Ascending aorta (tissue), 2 donors: Measurements from ENCODE around the gene RNF144B. TPM values are rescaled to one million over a fixed set of nuclear protein-coding genes. Genes with fewer than 3 reads are reported as not detected.

Experiments
- DNase-seq, 2 donors: peaks; one replicate each; pipeline ENCODE4 v3.0.0-alpha.2; 2019; ENCODE audit warnings: low spot score in 2 of 2
- H3K27ac ChIP-seq, 2 donors: fragments of 200-600 bp; sonication (generic); one replicate each; pipeline ENCODE4 v1.5.1; 2016 to 2017; ENCODE audit warnings: mild to moderate bottlenecking in 1 of 2
- H3K27me3 ChIP-seq: fragments of 200-600 bp; sonication (generic); one replicate; pipeline ENCODE4 v1.5.1; 2017
- H3K36me3 ChIP-seq, 2 donors: fragments of 200-600 bp; sonication (generic); one replicate each; pipeline ENCODE4 v1.5.1; 2016
- H3K4me1 ChIP-seq, 2 donors: fragments of 200-600 bp; sonication (generic); one replicate each; pipeline ENCODE4 v1.5.1; 2016 to 2017; ENCODE audit warnings: mild to moderate bottlenecking in 1 of 2
- H3K4me3 ChIP-seq, 2 donors: fragments of 200-600 bp; sonication (generic); one replicate each; pipeline ENCODE4 v1.5.1; 2016 to 2017; ENCODE audit warnings: mild to moderate bottlenecking in 1 of 2
- H3K9me3 ChIP-seq, 2 donors: fragments of 200-600 bp; sonication (generic); one replicate each; pipeline ENCODE4 v1.5.1; 2016
- intact Hi-C: fragments of 100-400 bp; cut with DNase I; formaldehyde crosslinking; loops from one replicate; pipeline ENCODE4 v1.15.1; 2023
- total RNA-seq: library from RNA; depleted of rRNA; stranded (reverse); fragments of >200 nt; gene quantifications from one replicate; pipeline ENCODE4 v1.1.0, GENCODE V29; 2016
- TF ChIP-seq, protein P1 (sequence below), 3 experiments: fragments of 200-600 bp in 2 of 3; fragments of 450-650 bp in 1 of 3; sonication (generic) in 2 of 3; IDR thresholded peaks; one replicate each; pipeline ENCODE4 v1.5.1; 2016 to 2019; ENCODE audit warnings: antibody characterized with exemption in 3 of 3, mild to moderate bottlenecking in 1 of 3, moderate library complexity in 1 of 3

RNF144B gene
- total RNA-seq, 1 donor from 2014 or later, result 52.3 TPM

GRCh38 chr6:18472941-18473340 lies 85.8 kb downstream of the RNF144B start:
- TF ChIP-seq, protein P1, sequence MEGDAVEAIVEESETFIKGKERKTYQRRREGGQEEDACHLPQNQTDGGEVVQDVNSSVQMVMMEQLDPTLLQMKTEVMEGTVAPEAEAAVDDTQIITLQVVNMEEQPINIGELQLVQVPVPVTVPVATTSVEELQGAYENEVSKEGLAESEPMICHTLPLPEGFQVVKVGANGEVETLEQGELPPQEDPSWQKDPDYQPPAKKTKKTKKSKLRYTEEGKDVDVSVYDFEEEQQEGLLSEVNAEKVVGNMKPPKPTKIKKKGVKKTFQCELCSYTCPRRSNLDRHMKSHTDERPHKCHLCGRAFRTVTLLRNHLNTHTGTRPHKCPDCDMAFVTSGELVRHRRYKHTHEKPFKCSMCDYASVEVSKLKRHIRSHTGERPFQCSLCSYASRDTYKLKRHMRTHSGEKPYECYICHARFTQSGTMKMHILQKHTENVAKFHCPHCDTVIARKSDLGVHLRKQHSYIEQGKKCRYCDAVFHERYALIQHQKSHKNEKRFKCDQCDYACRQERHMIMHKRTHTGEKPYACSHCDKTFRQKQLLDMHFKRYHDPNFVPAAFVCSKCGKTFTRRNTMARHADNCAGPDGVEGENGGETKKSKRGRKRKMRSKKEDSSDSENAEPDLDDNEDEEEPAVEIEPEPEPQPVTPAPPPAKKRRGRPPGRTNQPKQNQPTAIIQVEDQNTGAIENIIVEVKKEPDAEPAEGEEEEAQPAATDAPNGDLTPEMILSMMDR (IDR thresholded peaks at IDR 0.05), result no peak
- intact Hi-C loops, result no loop called here
- Histone ChIP-seq H3K4me3 (no peak overlapping the region), H3K9me3 (no peaks in the 10 kb centered on the region), H3K36me3 (no peaks in the 10 kb centered on the region), H3K27ac (no peak overlapping the region), H3K27me3 (no peaks in the 10 kb centered on the region), H3K4me1 (peaks cover 0 to 3% of the 10 kb centered on the region in 2 donors)
- DNase-seq, result no peak

- Histone ChIP-seq H3K36me3 (no peaks in the 10 kb centered on the region), H3K27me3 (no peaks in the 10 kb centered on the region), H3K9me3 (no peaks in the 10 kb centered on the region), H3K4me3 (no peak overlapping the region), H3K27ac (no peak overlapping the region), H3K4me1 (peaks cover 0 to 3% of the 10 kb centered on the region in 2 donors)
- intact Hi-C loops, result no loop called here
- no peak for DNase-seq
- TF ChIP-seq, protein P1 (IDR thresholded peaks at IDR 0.05), result no peak
These were observed 86.6 kb downstream of the RNF144B start for GRCh38 chr6:18473755-18474154.

GRCh38 chr6:18477301-18477941 lies 90.3 kb downstream of the RNF144B start:
- TF ChIP-seq, protein P1 (IDR thresholded peaks at IDR 0.05), result no peak
- intact Hi-C loops, result no loop called here
- Histone ChIP-seq H3K36me3 (no peaks in the 10 kb centered on the region), H3K27ac (no peak overlapping the region), H3K9me3 (no peaks in the 10 kb centered on the region), H3K4me3 (no peak overlapping the region), H3K27me3 (no peaks in the 10 kb centered on the region), H3K4me1 (peaks cover 0 to 3% of the 10 kb centered on the region in 2 donors)
- no peak for DNase-seq

- H3K36me3 ChIP-seq, result no peaks in the 10 kb centered on the region
- H3K4me1 ChIP-seq, result peaks cover 0 to 3% of the 10 kb centered on the region in 2 donors
- H3K27ac ChIP-seq, result no peak overlapping the region
- TF ChIP-seq, protein P1 (IDR thresholded peaks at IDR 0.05), result no peak
- H3K27me3 ChIP-seq, result no peaks in the 10 kb centered on the region
- no peak for DNase-seq
- H3K9me3 ChIP-seq, result no peaks in the 10 kb centered on the region
- no peak overlapping the region for H3K4me3 ChIP-seq
- intact Hi-C loops, result no loop called here
These were observed 91.5 kb downstream of the RNF144B start for GRCh38 chr6:18478610-18479009.

GRCh38 chr6:18481870-18482269 lies 94.7 kb downstream of the RNF144B start:
- Histone ChIP-seq H3K27me3 (no peaks in the 10 kb centered on the region), H3K9me3 (no peaks in the 10 kb centered on the region), H3K4me1 (peaks cover 0 to 3% of the 10 kb centered on the region in 2 donors), H3K36me3 (no peaks in the 10 kb centered on the region), H3K27ac (no peak overlapping the region), H3K4me3 (no peak overlapping the region)
- intact Hi-C loops, result no loop called here
- no peak for DNase-seq
- TF ChIP-seq, protein P1 (IDR thresholded peaks at IDR 0.05), result no peak
